Measurements from ENCODE around the gene RPH3AL. TPM values are rescaled to one million over a fixed set of nuclear protein-coding genes. Genes with fewer than 3 reads are reported as not detected.

RPH3AL gene
- total and polyA plus RNA-seq, 8 donors = 43.4 to 89.1 (median 56.0) TPM

DNA sequence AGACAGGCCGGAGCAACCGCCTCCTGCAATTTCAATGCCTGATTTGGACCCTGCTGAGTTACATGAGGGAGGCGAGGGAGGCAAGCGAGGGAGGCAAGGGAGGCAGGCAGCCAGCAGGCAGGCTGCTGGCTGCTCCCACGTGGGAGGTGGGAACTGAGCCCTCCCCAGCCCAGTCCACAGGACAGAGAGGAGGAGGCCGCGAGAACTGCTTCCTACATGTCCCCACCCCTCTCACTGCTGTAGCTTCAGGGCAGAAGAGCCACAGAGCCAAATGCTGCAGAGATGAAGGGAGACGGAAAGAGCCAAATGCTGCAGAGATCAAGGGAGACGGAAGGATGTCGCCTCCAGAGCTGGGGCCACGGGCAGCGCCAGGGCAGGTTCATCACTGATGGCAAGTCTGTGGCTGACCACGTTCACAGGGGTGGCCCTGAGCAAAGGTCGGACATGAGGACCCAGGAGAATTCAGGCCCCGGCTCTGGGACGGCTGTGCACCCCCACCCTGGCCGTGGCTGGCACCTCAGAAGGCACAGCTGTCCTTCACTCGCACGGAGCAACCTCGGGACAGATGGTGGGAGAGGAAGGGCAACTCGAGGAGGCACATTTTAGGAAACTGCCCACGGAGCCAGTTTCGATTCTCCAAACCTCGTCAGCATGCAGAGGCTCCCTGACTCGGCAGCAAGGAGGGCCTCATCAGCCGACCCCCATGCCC, 21.5 kb downstream of the RPH3AL start:
- H3K4me3 ChIP-seq = peak overlapping the region in 2 of 4 donors; percentile 11 to 34
- intact Hi-C loops (cut with DNase I) = no loop called here
- DNase-seq = peak in 3 of 6 donors; percentile 43 to 73 (median 65)
- H3K4me1 ChIP-seq = peaks cover 13 to 31% (median 23%) of the 10 kb centered on the region in 3 donors
- WGBS, 2 donors = 33 to 50% methylated on average over 26 of the region's 26 CpGs
- no peak for TF ChIP-seq CTCF (IDR thresholded peaks at IDR 0.05)
- peak overlapping the region; percentile 27 to 96 (median 53) for H3K27ac ChIP-seq
- no peak for FAIRE-seq
- H3K36me3 ChIP-seq = peaks cover 0 to 12% (median 6%) of the 10 kb centered on the region in 3 donors
- no peaks in the 10 kb centered on the region for H3K27me3 ChIP-seq
- peak in 2 of 4 donors; percentile 8 to 9 for ATAC-seq
- no peaks in the 10 kb centered on the region for H3K9me3 ChIP-seq

DNA sequence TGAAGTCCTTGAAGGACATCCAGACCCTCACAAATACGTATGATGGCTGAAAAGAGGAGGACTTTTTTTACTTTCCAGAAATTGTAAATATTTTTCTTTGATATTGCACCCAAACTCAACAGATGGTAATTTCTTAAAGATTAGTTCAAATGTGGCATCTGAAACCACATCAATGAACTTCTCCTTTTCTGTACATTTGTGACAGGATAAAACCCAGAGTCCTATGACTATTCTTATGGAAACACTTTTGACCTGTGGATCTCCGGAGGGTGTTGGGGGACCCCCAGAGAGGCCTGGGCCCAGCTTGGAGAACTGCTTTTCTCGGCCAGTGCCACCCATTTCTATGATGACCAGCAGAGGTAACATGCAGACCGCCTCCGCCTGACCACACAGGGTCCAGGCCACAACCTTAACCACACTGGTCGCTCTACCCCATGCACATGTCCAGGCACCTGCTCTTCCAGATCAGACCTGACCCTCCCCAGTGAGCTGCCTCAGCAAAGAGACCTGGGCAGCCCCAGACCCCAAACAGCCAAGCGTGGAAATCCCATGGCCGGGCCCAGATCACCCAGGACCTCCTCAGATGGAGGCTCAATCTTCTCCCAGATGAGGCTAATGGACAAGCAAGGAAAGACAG, 22.7 kb downstream of the RPH3AL start:
- FAIRE-seq = no peak
- Histone ChIP-seq H3K36me3 (peaks cover 0 to 13% (median 6%) of the 10 kb centered on the region in 3 donors), H3K4me1 (peaks cover 13 to 26% (median 23%) of the 10 kb centered on the region in 3 donors), H3K9me3 (no peaks in the 10 kb centered on the region), H3K27ac (no peak overlapping the region), H3K4me3 (no peak overlapping the region), H3K27me3 (no peaks in the 10 kb centered on the region)
- no peak for TF ChIP-seq CTCF (IDR thresholded peaks at IDR 0.05)
- WGBS, 2 donors = 83 to 85% methylated on average over 8 of the region's 8 CpGs
- DNase-seq = peak in 3 of 6 donors; percentile 18 to 48 (median 44)
- no peak for ATAC-seq
- intact Hi-C loops (cut with DNase I) = no loop called here

DNA sequence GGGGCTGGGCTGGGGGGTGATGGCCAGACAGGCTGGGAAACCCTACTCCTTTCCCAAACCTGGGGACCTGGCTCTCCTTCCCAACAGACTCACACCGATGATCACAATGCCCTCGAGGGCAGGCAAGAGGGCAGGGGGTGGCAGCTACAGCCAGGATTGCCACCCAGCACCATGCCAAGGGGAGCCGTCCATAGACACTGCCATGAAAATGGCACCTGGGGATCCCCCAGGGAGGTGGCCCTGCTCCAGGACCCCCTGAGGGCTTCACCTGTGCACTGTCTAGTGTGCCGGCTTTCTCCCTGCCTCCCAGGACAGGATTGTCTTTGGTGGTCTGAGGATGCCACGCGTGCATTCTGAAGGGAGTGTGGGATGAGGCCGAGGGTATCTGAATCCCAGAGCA, 24.6 kb downstream of the RPH3AL start:
- 90 to 93% methylated on average over 7 of the region's 7 CpGs for WGBS, 2 donors
- DNase-seq (peak in 3 of 6 donors; percentile 19 to 46 (median 42)), ATAC-seq (no peak), FAIRE-seq (no peak)
- H3K27ac ChIP-seq = no peak overlapping the region
- H3K36me3 ChIP-seq = peaks cover 0 to 13% (median 6%) of the 10 kb centered on the region in 3 donors
- H3K4me3 ChIP-seq = no peak overlapping the region
- H3K4me1 ChIP-seq = peaks cover 4 to 26% (median 14%) of the 10 kb centered on the region in 3 donors
- no peaks in the 10 kb centered on the region for H3K27me3 ChIP-seq
- no peaks in the 10 kb centered on the region for H3K9me3 ChIP-seq
- intact Hi-C loops (cut with DNase I) = no loop called here
- TF ChIP-seq CTCF (IDR thresholded peaks at IDR 0.05) = no peak

GRCh38 chr17:327296-327695, 25.3 kb downstream of the RPH3AL start:
- Histone ChIP-seq H3K27ac (no peak overlapping the region), H3K27me3 (no peaks in the 10 kb centered on the region), H3K4me3 (no peak overlapping the region), H3K36me3 (peaks cover 0 to 13% (median 6%) of the 10 kb centered on the region in 3 donors), H3K4me1 (peaks cover 4 to 19% (median 12%) of the 10 kb centered on the region in 3 donors), H3K9me3 (no peaks in the 10 kb centered on the region)
- FAIRE-seq (no peak), ATAC-seq (no peak), DNase-seq (peak in 3 of 6 donors; percentile 22 to 55 (median 48))
- 93 to 95% methylated on average over 9 to 11 of the region's 11 CpGs for WGBS, 2 donors
- intact Hi-C loops (cut with DNase I) = no loop called here
- TF ChIP-seq CTCF (IDR thresholded peaks at IDR 0.05) = no peak
